Nephron progenitor cell (in vitro differentiated cells): Measurements from ENCODE around the gene SYPL1.
A peak's percentile ranks its signal among the peaks of the same experiment; 100 is the strongest.

Source experiments
- DNase-seq: peaks from one replicate; pipeline ENCODE4 v3.0.0; 2021
- H3K27ac Mint-ChIP-seq: 2 replicates; pipeline ENCODE4 v1.8.0; 2021; ENCODE audit warnings: mild to moderate bottlenecking, moderate library complexity, mixed read lengths
- H3K27me3 Mint-ChIP-seq: 2 replicates; pipeline ENCODE4 v1.8.0; 2021; ENCODE audit warnings: mild to moderate bottlenecking, low read depth, mixed read lengths; ENCODE audit not compliant: poor library complexity
- H3K36me3 Mint-ChIP-seq: 2 replicates; pipeline ENCODE4 v1.8.0; 2021; ENCODE audit warnings: low read depth, mixed read lengths
- H3K4me1 Mint-ChIP-seq: 2 replicates; pipeline ENCODE4 v1.8.0; 2021; ENCODE audit warnings: mixed read lengths
- H3K4me3 Mint-ChIP-seq: 2 replicates; pipeline ENCODE4 v1.8.0; 2021; ENCODE audit warnings: mild to moderate bottlenecking, moderate library complexity, mixed read lengths
- H3K9me3 Mint-ChIP-seq: 2 replicates; pipeline ENCODE4 v1.8.0; 2021; ENCODE audit warnings: mild to moderate bottlenecking, moderate library complexity, mixed read lengths
- CTCF ChIP-seq: fragments of 200-600 bp; sonication (generic); IDR thresholded peaks from 2 replicates; pipeline ENCODE4 v1.5.0; 2021; ENCODE audit warnings: antibody characterized with exemption

Gene SYPL1

GRCh38 chr7:106053109-106053508, 59.0 kb downstream of the SYPL1 start:
- no peak overlapping the region for H3K27ac Mint-ChIP-seq
- TF ChIP-seq CTCF, result no peak
- peaks cover 13% of the 10 kb centered on the region for H3K27me3 Mint-ChIP-seq
- DNase-seq, result peak; percentile 33
- H3K36me3 Mint-ChIP-seq, result no peaks in the 10 kb centered on the region
- no peaks in the 10 kb centered on the region for H3K9me3 Mint-ChIP-seq
- H3K4me1 Mint-ChIP-seq, result peaks cover 40% of the 10 kb centered on the region
- H3K4me3 Mint-ChIP-seq, result no peak overlapping the region

GRCh38 chr7:106052681-106053080, 59.4 kb downstream of the SYPL1 start:
- no peaks in the 10 kb centered on the region for H3K9me3 Mint-ChIP-seq
- H3K4me1 Mint-ChIP-seq, result peaks cover 36% of the 10 kb centered on the region
- TF ChIP-seq CTCF, result no peak
- H3K27ac Mint-ChIP-seq, result no peak overlapping the region
- no peaks in the 10 kb centered on the region for H3K36me3 Mint-ChIP-seq
- H3K4me3 Mint-ChIP-seq, result no peak overlapping the region
- DNase-seq, result no peak
- H3K27me3 Mint-ChIP-seq, result peaks cover 13% of the 10 kb centered on the region

- Mint-ChIP-seq H3K9me3 (no peaks in the 10 kb centered on the region), H3K27me3 (peaks cover 18% of the 10 kb centered on the region), H3K36me3 (no peaks in the 10 kb centered on the region), H3K4me1 (peaks cover 24% of the 10 kb centered on the region), H3K4me3 (no peak overlapping the region), H3K27ac (no peak overlapping the region)
- no peak for TF ChIP-seq CTCF
- no peak for DNase-seq
Measured at GRCh38 chr7:106050746-106051117, 61.4 kb downstream of the SYPL1 start.

GRCh38 chr7:106050002-106050745, 61.9 kb downstream of the SYPL1 start:
- no peak for DNase-seq
- Mint-ChIP-seq H3K4me3 (no peak overlapping the region), H3K27ac (peak overlapping the region; percentile 61), H3K36me3 (no peaks in the 10 kb centered on the region), H3K9me3 (no peaks in the 10 kb centered on the region), H3K27me3 (peaks cover 19% of the 10 kb centered on the region), H3K4me1 (peaks cover 23% of the 10 kb centered on the region)
- TF ChIP-seq CTCF, result no peak

- Mint-ChIP-seq H3K9me3 (no peaks in the 10 kb centered on the region), H3K27ac (no peak overlapping the region), H3K27me3 (peaks cover 28% of the 10 kb centered on the region), H3K36me3 (no peaks in the 10 kb centered on the region), H3K4me1 (peaks cover 16% of the 10 kb centered on the region), H3K4me3 (no peak overlapping the region)
- TF ChIP-seq CTCF, result no peak
- no peak for DNase-seq
Measured at GRCh38 chr7:106049139-106049752, 62.9 kb downstream of the SYPL1 start.

- Mint-ChIP-seq H3K4me1 (peaks cover 16% of the 10 kb centered on the region), H3K9me3 (no peaks in the 10 kb centered on the region), H3K27me3 (peaks cover 32% of the 10 kb centered on the region), H3K36me3 (no peaks in the 10 kb centered on the region), H3K4me3 (no peak overlapping the region), H3K27ac (no peak overlapping the region)
- no peak for TF ChIP-seq CTCF
- DNase-seq, result no peak
Measured at GRCh38 chr7:106048706-106049020, 63.4 kb downstream of the SYPL1 start.
